Skeletal muscle satellite cell (primary cell): ENCODE measurements around the gene ZNF511.

ENCODE experiments used
- H3K27me3 ChIP-seq: 2 replicates; pipeline ENCODE4 v1.7.0; 2013; ENCODE audit warnings: low read length; ENCODE audit not compliant: control insufficient read depth, insufficient read depth
- H3K36me3 ChIP-seq: 2 replicates; pipeline ENCODE4 v1.7.0; 2013; ENCODE audit warnings: mild to moderate bottlenecking, control low read depth, low read length; ENCODE audit not compliant: insufficient read depth
- H3K4me1 ChIP-seq: 2 replicates; pipeline ENCODE4 v1.7.0; 2013; ENCODE audit warnings: low read length; ENCODE audit not compliant: control insufficient read depth, insufficient read depth
- H3K4me2 ChIP-seq: 2 replicates; pipeline ENCODE4 v1.7.0; 2013; ENCODE audit warnings: mild to moderate bottlenecking, low read length
- H3K4me3 ChIP-seq: 2 replicates; pipeline ENCODE4 v1.7.0; 2013; ENCODE audit warnings: low read length
- H3K9ac ChIP-seq: 2 replicates; pipeline ENCODE4 v1.7.0; 2013; ENCODE audit warnings: mild to moderate bottlenecking, low read depth, low read length, moderate library complexity
- H3K9me3 ChIP-seq: replicated peaks from 2 replicates; pipeline ENCODE4 v1.7.0; 2013; ENCODE audit warnings: mild to moderate bottlenecking, control low read depth, low read length

ZNF511 gene

GRCh38 chr10:133282846-133283390 lies 25.8 kb upstream of the ZNF511 start:
- no peaks in the 10 kb centered on the region for H3K9me3 ChIP-seq
- H3K4me2 ChIP-seq: no peak overlapping the region
- no peak overlapping the region for H3K9ac ChIP-seq
- H3K4me3 ChIP-seq: no peak overlapping the region
- H3K4me1 ChIP-seq: no peaks in the 10 kb centered on the region
- H3K36me3 ChIP-seq: peaks cover 63% of the 10 kb centered on the region
- no peaks in the 10 kb centered on the region for H3K27me3 ChIP-seq

- Histone ChIP-seq H3K4me3 (no peak overlapping the region), H3K27me3 (no peaks in the 10 kb centered on the region), H3K9ac (no peak overlapping the region), H3K4me1 (no peaks in the 10 kb centered on the region), H3K36me3 (peaks cover 71% of the 10 kb centered on the region), H3K4me2 (no peak overlapping the region), H3K9me3 (no peaks in the 10 kb centered on the region)
These were observed 24.8 kb upstream of the ZNF511 start for GRCh38 chr10:133283931-133284330.

- no peaks in the 10 kb centered on the region for H3K9me3 ChIP-seq
These were observed 23.5 kb upstream of the ZNF511 start for GRCh38 chr10:133285217-133285616.

GRCh38 chr10:133286366-133286765 lies 22.3 kb upstream of the ZNF511 start:
- Histone ChIP-seq H3K27me3 (no peaks in the 10 kb centered on the region), H3K4me3 (no peak overlapping the region), H3K9ac (no peak overlapping the region), H3K4me1 (no peaks in the 10 kb centered on the region), H3K4me2 (no peak overlapping the region), H3K36me3 (peaks cover 83% of the 10 kb centered on the region), H3K9me3 (no peaks in the 10 kb centered on the region)

More at GRCh38 chr10:133285217-133285616, 23.5 kb upstream of the ZNF511 start:
- Histone ChIP-seq H3K9ac (no peak overlapping the region), H3K27me3 (no peaks in the 10 kb centered on the region), H3K36me3 (peaks cover 79% of the 10 kb centered on the region), H3K4me2 (no peak overlapping the region), H3K4me3 (no peak overlapping the region), H3K4me1 (no peaks in the 10 kb centered on the region)

- peaks cover 7% of the 10 kb centered on the region for H3K4me1 ChIP-seq
- no peaks in the 10 kb centered on the region for H3K9me3 ChIP-seq
- H3K4me3 ChIP-seq: no peak overlapping the region
- peaks cover 75% of the 10 kb centered on the region for H3K36me3 ChIP-seq
- H3K9ac ChIP-seq: no peak overlapping the region
- no peaks in the 10 kb centered on the region for H3K27me3 ChIP-seq
- no peak overlapping the region for H3K4me2 ChIP-seq
These were observed 20.7 kb upstream of the ZNF511 start for GRCh38 chr10:133287832-133288500.

- Histone ChIP-seq H3K9me3 (no peaks in the 10 kb centered on the region), H3K27me3 (no peaks in the 10 kb centered on the region), H3K4me2 (no peak overlapping the region), H3K4me3 (no peak overlapping the region), H3K4me1 (peaks cover 17% of the 10 kb centered on the region), H3K9ac (no peak overlapping the region), H3K36me3 (peaks cover 61% of the 10 kb centered on the region)
These were observed 19.0 kb upstream of the ZNF511 start for GRCh38 chr10:133289761-133290160.

GRCh38 chr10:133292919-133293809 lies 15.6 kb upstream of the ZNF511 start:
- Histone ChIP-seq H3K9ac (no peak overlapping the region), H3K27me3 (no peaks in the 10 kb centered on the region), H3K9me3 (no peaks in the 10 kb centered on the region), H3K4me2 (peak overlapping the region; percentile 65), H3K4me1 (peaks cover 17% of the 10 kb centered on the region), H3K36me3 (peaks cover 59% of the 10 kb centered on the region), H3K4me3 (peak overlapping the region; percentile 33)

- no peak overlapping the region for H3K4me3 ChIP-seq
- no peaks in the 10 kb centered on the region for H3K9me3 ChIP-seq
- H3K4me1 ChIP-seq: peaks cover 17% of the 10 kb centered on the region
- H3K4me2 ChIP-seq: no peak overlapping the region
- no peak overlapping the region for H3K9ac ChIP-seq
- H3K27me3 ChIP-seq: no peaks in the 10 kb centered on the region
- peaks cover 60% of the 10 kb centered on the region for H3K36me3 ChIP-seq
These were observed 14.9 kb upstream of the ZNF511 start for GRCh38 chr10:133293810-133294119.

GRCh38 chr10:133294189-133294588 lies 14.5 kb upstream of the ZNF511 start:
- peaks cover 17% of the 10 kb centered on the region for H3K4me1 ChIP-seq
- H3K9me3 ChIP-seq: no peaks in the 10 kb centered on the region
- no peaks in the 10 kb centered on the region for H3K27me3 ChIP-seq
- no peak overlapping the region for H3K4me2 ChIP-seq
- no peak overlapping the region for H3K9ac ChIP-seq
- peaks cover 58% of the 10 kb centered on the region for H3K36me3 ChIP-seq
- H3K4me3 ChIP-seq: no peak overlapping the region

GRCh38 chr10:133295426-133296320 lies 13.0 kb upstream of the ZNF511 start:
- Histone ChIP-seq H3K36me3 (peaks cover 59% of the 10 kb centered on the region), H3K9ac (no peak overlapping the region), H3K4me1 (peaks cover 17% of the 10 kb centered on the region), H3K27me3 (no peaks in the 10 kb centered on the region), H3K4me3 (no peak overlapping the region), H3K9me3 (no peaks in the 10 kb centered on the region), H3K4me2 (no peak overlapping the region)

GRCh38 chr10:133297504-133297903 lies 11.2 kb upstream of the ZNF511 start:
- Histone ChIP-seq H3K9ac (no peak overlapping the region), H3K4me3 (no peak overlapping the region), H3K4me2 (no peak overlapping the region), H3K4me1 (peaks cover 14% of the 10 kb centered on the region), H3K36me3 (peaks cover 59% of the 10 kb centered on the region), H3K27me3 (no peaks in the 10 kb centered on the region), H3K9me3 (no peaks in the 10 kb centered on the region)
